Vagina (tissue), 2 donors: Measurements from ENCODE around the gene CAPN12.

Experiments used
- CTCF ChIP-seq, 3 experiments: fragments of 450-650 bp in 2 of 3; fragments of 200-600 bp in 1 of 3; sonication (generic) in 1 of 3; IDR thresholded peaks; one replicate each; pipeline ENCODE4 v1.5.1; 2017 to 2019; ENCODE audit warnings: antibody characterized with exemption in 3 of 3, mild to moderate bottlenecking in 2 of 3, moderate library complexity in 2 of 3
- POLR2A ChIP-seq, 2 donors: fragments of 450-650 bp; IDR thresholded peaks; one replicate each; pipeline ENCODE4 v1.6.1; 2017; ENCODE audit warnings: antibody characterized with exemption in 2 of 2, mild to moderate bottlenecking in 2 of 2, moderate library complexity in 2 of 2

- TF ChIP-seq CTCF (IDR thresholded peaks at IDR 0.05) = no peak
- TF ChIP-seq POLR2A (IDR thresholded peaks at IDR 0.05) = no peak
These were observed 60.7 kb downstream of the CAPN12 start for GRCh38 chr19:38683393-38684077.
